C4-2B (cell line): ENCODE measurements around the gene SUPT6H.

Experiments
- H3K27ac ChIP-seq: fragments of 450-650 bp; 2 replicates; pipeline ENCODE4 v1.5.1; 2017
- CTCF ChIP-seq: fragments of 450-650 bp; conservative IDR thresholded peaks from 2 replicates; pipeline ENCODE4 v1.5.1; 2017; ENCODE audit warnings: mild to moderate bottlenecking
- ZFX ChIP-seq: fragments of 450-650 bp; IDR thresholded peaks from 2 replicates; pipeline ENCODE4 v1.6.1; 2017

SUPT6H gene

GRCh38 chr17:28744104-28744971, 82.3 kb downstream of the SUPT6H start:
- peak overlapping the region; percentile 96 for H3K27ac ChIP-seq
- TF ChIP-seq CTCF: no peak; the same call in 1 of the 2 replicates

- TF ChIP-seq CTCF (no peak), ZFX (peak; percentile 42; the same call in 1 of the 2 replicates)
- peak overlapping the region; percentile 96 for H3K27ac ChIP-seq
Measured at GRCh38 chr17:28744972-28745785, 83.2 kb downstream of the SUPT6H start.

DNA sequence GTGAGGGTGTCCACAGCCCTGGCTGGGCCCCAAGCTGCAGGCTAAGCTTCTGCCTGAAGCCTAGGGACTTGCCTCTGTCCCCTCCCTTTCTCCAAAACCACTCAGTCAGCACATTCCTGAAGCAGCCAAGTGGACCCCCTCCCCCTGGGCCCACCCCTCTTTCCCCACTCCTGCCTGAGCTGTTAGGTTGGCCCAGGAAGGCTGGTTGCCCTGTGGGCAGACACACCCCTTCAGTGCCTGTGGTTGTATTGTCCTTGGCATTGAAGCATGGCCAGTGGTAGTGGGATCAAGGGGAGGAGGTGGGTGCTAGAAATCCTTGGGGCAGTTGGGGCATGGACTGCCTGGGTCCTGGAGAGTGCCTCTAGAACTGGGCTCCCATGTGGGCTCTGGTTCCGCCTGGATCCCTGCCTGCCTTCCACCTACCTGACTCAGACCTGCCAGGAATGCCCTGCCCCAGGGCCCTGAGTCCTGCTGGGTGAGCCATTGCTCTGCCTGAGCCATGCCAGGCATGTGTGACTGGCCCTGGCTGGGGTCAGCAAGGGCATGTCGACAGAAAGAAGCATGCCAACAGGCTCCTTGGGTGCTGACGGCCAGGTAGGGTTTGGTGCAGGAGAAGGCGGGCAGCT, 83.9 kb downstream of the SUPT6H start:
- TF ChIP-seq ZFX (no peak), CTCF (no peak)
- peak overlapping the region; percentile 96 for H3K27ac ChIP-seq

- H3K27ac ChIP-seq: peak overlapping the region; percentile 96
- no peak for TF ChIP-seq ZFX
- no peak for TF ChIP-seq CTCF
Measured at GRCh38 chr17:28746611-28747050, 84.6 kb downstream of the SUPT6H start.

DNA sequence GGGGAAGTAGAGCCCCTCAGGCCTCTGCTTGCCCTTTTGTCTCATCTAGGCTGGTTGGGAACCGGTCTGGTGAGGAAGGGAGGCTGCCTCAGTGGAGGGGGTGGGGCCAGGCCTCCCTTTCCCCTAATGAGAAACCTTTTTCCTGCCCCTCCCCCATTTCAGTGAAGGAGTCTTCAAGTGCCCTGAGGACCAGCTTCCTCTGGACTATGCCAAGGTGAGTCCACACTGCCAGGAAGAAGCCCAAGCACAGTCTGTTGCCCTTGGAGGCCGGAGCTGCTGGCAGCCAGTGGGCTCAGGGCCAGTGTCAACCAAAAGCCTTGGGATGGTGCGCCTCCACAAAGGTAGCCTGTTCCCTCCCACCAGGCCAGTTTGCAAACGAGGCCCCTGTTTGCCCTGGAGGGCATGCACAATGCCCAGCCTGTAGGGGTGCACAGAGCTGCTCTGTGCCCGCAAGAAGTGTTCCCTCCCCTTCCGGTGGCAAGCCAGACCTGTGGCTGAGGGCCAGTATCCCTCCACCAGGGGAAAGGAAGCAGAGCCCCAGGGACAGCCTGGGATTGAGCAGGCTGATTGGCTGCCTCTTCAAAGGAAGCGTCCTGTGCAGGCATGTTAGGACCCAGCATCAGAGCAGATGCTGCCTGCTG, 85.2 kb downstream of the SUPT6H start:
- peak overlapping the region; percentile 96 for H3K27ac ChIP-seq
- TF ChIP-seq ZFX (no peak), CTCF (no peak)

GRCh38 chr17:28747801-28748750, 86.1 kb downstream of the SUPT6H start:
- peak overlapping the region; percentile 96 for H3K27ac ChIP-seq
- TF ChIP-seq CTCF (no peak), ZFX (no peak)
